ENCODE data around the gene DSN1.

DSN1 gene

DNA sequence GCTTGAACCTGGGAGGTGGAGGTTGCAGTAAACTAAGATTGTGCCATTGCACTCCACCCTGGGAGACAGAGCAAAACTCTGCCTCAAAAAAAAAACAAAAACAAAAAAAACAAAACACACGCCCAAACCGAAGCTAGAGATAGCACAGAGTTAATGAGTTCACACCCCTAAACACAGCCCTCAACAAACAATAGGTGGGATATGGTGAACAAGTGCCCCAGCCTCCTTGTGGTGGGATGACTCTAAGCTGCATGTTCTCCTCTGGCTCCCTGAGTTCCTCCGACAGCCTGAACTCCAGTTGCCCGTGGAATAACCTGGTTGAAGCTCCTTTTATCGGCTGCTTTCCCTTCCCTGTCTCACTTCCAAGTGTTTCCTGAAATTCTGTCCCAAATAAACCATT lies 22.1 kb upstream of the DSN1 start:
- DNase-seq (ENCODE audit: low read depth in 3 of 3): no peak

DNA sequence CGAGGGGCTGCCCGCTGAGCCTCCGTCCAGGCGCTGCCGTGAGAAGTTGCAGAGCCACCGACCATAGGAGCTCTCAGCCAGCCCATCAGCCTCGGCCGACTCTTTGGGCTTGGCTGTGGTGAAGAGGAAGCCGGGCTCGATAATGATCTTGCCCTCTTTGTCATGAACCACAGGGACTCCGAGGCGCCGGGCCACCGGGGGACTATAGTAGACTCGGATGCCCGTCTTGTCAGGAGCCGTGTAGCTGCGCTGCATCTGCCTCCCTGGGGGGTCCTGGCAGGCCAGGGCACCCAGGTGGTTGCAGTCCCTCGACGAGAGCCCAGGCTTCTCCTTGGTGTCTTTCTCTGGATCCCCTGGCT lies 20.5 kb upstream of the DSN1 start:
- no peak for DNase-seq (ENCODE audit: low read depth in 3 of 3)

DNA sequence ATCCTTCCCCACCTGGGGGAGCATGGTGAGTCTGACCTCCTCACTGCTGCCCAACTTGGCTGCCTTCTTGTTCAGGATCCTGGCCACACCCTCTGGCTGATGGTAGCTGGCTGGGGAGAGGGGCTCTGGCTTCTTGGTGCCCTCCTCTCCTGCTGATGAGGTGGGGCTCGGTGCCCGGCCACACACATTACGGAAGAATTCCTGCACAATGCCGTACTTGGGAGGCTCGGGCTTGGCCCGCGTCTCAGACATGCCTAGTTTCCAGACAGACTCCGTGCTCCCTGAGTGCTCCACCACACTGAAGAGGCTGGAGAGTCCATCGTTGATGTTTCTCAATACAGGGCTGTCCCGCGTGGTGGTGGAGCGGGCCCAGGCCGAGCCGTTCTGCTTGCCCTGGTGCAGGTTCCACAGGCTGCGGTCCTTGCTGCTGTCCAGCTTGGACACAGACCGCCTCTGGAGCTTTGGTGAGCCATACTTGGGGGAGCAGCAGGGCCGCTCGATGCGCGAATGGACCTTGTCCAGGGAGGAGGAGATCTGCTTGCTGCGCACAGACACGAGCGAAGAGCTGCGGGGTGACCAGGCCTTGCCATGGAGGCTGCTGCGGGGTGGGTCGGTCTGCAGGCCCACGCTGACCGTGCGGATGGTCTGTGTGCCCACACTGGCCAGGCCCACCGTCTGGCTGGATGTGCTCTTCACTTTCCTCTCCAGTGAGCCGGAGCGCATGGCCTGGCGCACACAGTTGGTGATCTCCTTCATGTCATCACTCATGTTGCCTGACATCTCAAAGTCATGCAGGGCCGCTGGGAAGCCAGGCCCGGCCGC lies 19.9 kb upstream of the DSN1 start:
- DNase-seq (ENCODE audit: low read depth in 3 of 3): no peak

DNA sequence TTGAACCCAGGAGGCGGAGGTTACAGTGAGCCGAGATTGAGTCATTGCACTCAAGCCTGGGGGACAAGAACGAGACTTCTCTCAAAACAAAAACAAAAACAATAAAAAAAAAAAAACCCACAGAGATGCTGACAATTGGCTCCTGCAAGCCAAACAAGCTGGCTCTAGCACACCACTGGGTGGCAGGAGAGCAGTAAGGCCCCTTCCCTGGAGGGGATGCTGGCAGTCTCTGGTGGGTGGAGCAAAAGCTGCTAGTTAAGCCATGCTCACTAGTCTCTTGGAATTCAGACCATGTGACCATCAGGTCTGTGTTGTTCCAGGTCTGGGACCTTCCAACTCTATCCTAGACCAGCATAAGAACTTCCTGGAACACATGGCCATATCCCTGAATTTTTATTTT lies 18.9 kb upstream of the DSN1 start:
- no peak for DNase-seq (ENCODE audit: low read depth in 3 of 3)

DNA sequence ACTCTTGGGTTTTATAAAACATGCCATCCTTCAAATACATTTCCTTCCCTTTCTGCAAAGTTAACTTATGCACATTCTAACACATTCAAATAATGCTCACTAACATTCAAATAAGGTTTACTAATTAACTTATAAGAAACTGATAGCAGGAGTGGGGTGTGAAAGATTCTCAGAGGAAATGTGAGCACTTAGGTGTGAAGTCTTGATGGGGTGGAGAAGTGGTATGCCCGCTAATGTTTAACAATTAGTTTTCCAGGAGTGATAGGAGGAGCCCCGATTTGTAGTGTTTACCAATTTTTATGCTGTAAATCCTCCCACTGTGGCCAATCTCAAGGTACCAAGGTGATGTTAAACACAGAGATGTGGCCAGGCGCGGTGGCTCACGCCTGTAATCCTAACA lies 18.3 kb upstream of the DSN1 start:
- no peak for DNase-seq (ENCODE audit: low read depth in 3 of 3)

DNA sequence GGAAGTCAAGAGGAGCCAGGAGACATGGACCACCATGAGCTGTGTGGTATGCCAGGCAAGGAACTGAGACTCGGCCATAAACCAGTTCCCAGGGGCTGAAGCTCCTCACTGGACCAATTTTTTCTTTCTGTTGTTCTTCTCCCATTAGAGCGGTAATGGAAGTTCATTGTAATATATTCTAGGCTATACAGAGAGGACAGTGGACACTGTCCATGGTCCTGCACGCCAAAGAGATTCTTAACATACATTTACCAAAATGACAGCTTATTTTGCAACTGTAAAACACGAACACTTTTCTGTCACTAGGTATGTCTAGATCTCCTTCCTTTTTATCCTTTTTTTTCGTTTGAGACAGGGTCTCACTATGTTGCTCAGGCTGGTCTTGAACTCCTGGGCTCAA lies 13.1 kb upstream of the DSN1 start:
- DNase-seq (ENCODE audit: low read depth in 3 of 3): no peak

DNA sequence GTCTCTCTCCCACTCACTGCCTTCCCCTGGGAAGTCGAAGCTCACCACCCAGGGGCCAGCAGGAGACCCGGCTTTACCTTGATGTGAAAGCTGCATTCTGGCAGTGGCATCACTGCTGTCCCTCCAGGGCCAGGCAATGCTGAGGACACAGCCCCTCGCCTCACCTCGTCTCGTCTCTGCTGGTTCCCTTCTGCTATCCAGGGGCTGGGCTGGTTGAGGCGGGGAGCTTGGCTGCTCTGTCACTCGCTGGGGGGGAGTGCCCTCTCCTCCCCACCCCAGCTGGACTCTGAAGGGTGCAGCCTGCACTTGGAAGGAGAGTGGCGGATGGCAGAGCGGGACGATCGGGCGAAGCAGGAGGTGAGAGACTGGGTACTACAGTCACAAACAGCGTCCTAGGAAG lies 12.7 kb upstream of the DSN1 start:
- no peak for DNase-seq (ENCODE audit: low read depth in 3 of 3)

DNA sequence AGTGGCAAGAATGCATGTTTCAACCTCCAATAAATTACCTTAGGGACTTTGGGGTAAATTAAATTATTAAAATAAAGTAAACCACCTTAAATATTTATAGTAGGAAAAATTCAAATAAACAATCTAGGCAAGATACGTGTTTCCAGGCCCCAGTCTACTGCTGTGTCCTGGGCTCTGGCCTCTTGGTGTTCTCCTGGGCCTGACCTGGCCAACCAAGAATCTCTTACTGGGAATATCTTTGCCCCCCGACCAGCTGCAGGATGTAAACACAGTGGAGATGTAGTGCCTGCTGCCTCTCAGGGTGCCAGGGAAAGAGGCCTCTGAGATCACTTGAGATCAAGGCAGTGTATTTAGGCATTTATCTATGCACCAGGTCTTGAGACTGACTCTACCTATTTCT lies 11.7 kb upstream of the DSN1 start:
- DNase-seq (ENCODE audit: low read depth in 3 of 3): no peak

DNA sequence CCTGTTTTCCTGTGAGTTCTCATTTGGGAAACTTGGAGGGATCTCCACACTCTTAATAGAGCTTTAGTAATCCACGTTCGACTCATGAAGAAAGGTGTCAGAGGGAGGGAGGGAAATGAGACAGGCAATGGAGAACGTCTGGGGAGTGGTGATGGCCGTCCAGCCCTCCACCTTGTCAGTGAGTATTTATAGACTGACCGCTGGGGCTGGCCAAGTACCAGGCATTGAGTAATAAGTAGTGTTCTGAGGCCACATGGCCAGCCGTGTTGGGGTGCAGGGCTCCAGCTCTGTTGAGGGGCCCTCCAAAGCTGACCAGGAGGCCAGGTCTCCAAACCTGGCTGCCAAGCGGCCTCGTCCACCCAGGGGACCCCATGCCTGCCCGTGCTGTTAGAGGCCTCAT lies 11.3 kb upstream of the DSN1 start:
- no peak for DNase-seq (ENCODE audit: low read depth in 3 of 3)

DNA sequence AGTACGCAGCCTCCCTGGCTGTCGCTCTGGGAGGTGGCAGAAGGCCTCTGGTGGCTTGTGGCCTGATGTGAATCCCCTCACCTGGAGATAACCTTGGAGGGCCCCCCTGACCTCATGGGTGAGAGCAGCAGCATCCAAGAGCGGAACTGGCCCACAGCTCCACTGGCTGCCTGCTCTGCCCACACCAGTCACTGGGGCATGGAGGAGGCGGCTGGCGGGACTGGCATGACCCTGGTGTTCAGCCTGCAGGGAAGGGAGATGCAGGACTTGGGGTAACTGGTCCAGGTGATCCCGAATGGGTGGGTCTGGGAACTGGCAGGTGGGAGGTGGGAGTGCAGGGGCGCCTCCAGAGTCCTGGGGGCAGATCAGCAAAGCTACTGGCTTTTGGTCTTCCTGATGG lies 10.6 kb upstream of the DSN1 start:
- DNase-seq (ENCODE audit: low read depth in 3 of 3): no peak

DNA sequence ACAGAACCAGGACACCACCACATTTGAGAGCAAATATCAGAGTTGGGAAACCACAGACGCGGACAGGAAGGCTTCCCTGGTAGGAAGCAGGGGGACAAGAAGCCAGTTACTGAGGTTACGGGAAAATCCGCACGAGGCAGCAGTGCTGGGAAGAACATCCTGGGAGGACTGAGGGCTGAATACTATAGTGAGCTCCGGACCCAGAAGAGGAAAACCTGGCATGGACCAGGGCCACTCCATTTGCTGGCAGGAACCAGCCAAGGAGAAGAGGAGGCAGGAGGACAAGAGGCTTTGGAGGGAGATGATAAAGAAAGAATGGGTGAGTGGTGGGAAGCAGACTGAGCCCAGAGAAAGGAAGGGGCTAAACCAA lies 6.1 kb upstream of the DSN1 start:
- DNase-seq (ENCODE audit: low read depth in 3 of 3): no peak

DNA sequence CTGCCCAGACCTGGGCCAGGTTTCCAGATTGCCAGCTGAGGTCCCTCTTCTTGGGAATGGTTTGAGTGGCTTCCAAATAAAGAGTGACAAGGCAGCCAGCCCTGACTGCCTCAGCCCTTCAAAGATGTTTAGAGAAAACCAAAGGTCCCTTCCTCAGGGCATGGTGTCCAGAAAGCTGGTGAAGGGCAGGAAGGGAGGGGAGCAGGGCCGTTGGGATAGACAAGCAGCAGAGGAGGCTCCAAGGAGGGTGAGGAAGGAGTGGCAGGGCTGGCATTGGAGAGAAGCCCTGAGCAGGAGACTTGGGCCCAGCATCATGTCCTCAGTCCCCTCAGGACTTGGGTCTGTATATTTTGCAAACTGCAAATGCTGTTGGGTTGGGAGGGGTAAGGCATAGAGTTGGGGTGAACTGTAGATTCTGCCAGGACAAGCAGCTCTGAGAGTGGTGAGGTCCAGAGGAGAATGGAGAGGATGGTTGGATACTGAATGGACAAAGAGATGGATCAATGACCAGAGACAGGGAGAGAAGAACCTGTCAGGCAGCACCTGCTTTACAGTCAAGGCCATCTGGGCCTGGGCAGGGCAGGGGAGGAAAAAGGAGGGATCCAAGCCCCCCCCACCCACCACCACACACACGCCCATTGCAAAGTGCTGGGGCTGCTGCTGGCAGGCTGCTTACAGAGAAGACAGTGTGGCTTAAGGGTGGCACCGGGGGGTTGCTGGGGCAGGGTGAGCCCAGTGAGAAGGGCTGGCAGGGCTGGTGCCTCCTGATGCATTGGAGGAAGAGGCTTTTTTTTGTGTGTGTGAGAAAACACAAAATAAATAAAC lies 5.5 kb upstream of the DSN1 start:
- no peak for DNase-seq (ENCODE audit: low read depth in 3 of 3)

DNA sequence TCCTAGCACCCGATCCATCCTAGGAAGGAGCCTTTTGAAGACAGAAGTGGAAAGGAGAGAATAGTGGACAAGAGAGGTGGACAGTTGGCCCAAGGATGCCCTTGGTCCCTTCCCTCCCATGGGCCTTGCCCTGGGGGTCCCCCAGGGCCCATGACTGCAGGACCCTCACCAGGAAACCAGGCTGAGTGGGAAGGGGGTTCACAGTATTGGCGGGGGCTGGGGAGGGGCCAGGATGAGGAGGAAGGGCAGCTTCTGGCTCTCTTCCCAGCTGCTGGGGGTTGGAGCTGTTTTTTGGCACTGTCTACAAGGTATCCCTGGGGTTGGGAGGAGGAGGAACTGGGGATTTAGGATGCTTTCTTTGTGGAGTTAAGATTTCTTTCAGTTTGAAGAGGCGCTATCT lies 4.0 kb upstream of the DSN1 start:
- no peak for DNase-seq (ENCODE audit: low read depth in 3 of 3)

DNA sequence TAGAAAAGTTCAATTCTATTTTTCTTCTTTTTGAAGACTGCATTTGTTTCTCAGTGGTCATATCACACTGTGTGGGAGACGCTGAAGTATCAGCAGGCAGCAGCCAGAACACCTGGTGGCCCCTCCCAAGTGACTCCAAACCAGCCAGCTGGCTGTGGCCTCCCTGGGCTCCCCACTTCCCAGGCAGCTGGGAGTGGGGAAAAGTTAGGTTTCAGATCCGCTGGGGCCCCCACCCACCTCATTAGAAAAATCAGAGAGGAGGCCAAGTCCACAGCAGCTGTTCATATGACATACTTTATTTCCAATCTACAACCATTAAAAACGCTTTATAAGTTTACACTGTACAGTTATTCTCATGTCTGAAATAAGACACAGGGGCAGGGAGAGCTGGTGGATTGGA lies 3.6 kb upstream of the DSN1 start:
- no peak for DNase-seq (ENCODE audit: low read depth in 3 of 3)

DNA sequence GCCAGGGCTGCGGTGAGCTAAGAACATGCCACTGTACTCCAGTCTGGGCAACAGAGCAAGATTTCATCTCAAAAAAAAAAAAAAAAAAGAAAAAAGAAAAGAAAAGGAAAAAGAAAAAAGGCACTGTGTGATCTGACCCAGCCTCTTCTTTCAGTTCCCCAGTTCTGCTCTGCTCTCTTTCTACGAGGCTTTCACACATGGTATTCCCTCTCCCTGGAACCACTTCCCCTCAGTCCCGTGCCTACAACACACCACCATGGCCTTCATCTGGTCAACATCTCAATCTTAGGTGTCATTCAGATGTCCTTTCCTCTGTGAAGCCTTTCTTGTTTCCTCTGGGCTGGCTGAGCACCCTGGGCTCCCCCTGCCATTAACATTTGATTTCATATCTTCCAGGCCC lies 2.3 kb upstream of the DSN1 start:
- DNase-seq (ENCODE audit: low read depth in 3 of 3): no peak

DNA sequence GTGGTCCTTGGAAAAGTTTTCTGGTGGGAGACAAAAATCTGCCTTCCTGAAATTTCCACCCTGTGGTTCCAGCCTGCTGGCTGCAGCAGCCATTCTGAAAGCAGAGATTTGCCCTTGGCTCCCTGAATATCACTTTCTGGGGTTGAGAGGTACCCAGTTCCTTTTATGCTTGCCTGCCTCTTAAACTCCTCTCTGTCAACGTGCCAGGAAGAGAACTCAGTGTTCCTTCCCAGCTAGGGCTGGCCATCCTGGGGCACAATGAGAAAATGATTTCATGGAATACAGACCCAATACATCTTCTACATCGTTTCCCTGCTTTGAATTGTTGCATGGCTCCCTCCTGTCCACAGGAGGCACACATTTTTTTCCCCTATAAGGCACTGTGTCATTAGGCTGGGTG lies 1.6 kb upstream of the DSN1 start:
- no peak for DNase-seq (ENCODE audit: low read depth in 3 of 3)

DNA sequence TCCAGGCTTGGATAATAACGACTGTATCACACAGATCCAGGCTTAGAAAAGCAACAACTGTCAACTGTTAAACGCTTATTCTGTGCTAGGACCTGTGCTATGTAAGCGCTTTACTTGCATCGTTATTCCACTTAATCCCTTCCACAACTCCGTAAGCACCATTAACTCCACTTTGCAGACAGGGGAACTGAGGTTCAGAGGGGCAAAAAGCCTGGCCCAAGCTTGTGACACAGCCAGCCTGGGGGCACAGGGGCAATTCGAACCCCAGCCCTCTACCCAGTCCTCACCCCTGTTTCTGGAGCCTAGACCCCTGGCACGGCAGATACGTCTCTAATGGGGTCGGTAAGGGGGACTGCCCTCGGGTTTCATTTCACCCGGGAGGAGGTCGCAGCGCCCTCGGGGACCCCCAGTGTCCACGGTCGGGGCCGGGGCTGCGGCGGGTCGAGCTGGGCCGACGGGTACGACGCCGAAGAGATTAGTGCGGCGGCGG lies 411 bp downstream of the DSN1 start:
- no peak for DNase-seq (ENCODE audit: low read depth in 3 of 3)

DNA sequence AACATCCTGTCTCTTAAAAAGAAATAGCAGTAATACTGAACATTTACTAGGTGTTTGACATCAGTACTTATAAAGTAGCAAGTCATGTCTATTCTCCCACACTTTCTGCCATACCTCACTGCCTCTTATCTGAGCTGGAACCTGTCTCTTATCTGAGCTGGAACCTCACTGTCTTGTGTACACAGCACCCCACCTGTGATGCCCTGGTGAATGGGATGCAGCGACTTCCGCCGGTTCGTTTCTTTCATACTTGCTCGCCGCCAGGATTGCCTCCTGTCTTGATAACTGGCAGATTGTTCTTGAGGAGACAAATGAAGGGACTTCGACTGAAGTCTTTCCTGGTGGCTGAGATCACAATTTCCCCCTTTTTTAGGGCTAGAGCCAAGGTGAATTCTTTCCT lies 2.9 kb downstream of the DSN1 start:
- DNase-seq (ENCODE audit: low read depth in 3 of 3): no peak

DNA sequence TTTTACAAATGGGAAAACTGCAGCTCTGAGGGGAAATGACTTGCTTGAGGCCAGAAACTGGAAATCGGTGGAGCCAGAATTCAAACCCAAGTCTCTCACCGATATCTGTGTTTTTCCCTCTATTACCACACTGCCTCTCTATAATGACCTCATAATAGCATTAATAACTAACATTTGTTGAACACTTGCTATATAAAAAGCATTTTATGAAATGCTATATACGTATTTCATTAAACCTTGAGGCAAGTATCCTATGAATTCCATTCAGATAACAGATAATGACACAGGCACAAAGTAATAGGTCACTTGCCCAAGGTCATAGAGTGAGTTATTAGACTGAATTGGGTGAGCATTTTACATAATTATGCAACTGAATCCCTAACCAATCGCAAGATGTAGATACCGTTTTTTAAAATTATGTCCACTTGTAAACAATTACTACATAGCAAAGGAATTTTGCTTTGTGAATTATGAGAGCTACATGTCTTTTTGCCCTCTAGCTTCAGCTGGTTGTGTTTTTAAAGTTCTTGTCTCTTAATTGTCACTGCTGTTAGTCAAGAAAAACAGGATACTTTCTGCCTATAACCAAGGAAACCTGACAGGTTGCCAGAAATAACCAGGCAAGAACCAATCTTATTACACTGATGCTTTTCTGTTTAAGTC lies 4.7 kb downstream of the DSN1 start:
- DNase-seq (ENCODE audit: low read depth in 3 of 3): no peak

DNA sequence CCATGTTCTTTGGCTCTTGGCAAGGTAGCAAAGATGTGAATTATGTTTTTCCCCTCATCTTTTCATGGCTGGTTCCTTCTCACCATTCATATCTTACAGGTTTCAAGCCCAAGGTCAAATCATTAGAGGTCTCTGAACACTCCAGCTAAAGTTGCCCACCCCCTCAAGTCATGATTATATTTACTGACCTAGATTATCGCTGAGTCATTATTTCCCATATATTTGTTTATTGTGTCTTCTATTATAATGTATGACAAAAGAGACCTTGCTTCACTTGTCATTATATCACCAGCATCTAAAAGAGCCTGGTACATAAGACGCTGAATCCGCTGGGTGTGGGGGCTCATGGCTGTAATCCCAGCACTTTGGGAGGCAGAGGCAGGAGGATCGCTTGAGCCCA lies 12.4 kb downstream of the DSN1 start:
- no peak for DNase-seq (ENCODE audit: low read depth in 3 of 3)

DNA sequence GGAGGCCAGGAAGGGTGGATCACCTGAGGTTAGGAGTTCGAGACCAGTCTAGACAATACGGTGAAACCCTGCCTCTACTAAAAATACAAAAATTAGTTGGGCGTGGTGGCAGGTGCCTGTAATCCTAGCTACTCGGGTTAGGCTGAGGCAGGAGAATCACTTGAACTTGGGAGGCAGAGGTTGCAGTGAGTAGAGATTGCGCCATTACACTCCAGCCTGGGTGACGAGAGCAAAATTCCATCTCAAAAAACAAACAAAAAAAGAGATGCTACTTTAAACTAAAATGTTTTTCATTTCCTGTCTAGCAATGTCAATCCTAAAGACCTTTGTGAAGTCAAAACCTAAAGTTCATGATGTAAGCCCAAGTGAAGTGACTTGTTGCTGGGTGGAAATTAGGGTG lies 12.9 kb downstream of the DSN1 start:
- DNase-seq (ENCODE audit: low read depth in 3 of 3): no peak

DNA sequence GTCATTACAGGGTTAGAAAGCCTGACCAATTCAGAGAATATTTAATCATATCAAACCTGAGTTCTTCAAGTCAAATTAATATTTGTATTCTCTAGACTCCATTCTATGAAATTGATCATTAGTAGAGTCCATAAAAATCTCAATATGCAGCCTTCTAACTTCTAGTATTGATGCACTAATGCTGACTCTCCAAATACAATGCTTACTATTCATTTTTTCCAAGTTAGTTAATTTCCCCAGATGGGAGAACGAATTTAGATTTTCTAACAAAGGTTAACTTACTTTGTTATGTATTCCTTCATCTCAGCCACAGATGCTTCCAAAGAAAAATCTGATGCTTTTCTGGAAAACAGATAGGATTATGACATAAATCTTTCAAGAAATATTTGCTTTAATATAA lies 15.3 kb downstream of the DSN1 start:
- DNase-seq (ENCODE audit: low read depth in 3 of 3): no peak

DNA sequence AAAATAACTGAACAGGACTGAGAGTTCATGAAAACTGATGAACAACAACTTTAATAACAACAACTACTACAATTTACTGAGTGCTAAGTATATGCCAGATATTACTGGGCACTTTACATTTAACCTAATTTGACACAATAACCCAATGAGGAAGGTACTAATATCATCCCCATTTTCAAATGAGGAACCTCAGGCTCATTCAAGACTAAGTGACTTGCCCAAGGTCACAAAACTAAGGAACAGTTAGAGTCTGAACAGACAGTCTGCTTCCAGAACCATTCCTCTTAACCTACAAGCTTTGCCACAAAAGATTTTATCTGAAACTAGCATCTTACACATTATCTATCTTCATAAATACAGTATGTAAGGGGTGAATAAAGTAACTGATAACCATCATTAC lies 17.1 kb downstream of the DSN1 start:
- no peak for DNase-seq (ENCODE audit: low read depth in 3 of 3)

Measured in stimulated activated CD4-positive, alpha-beta T cell treated with anti-CD3 and anti-CD28 coated beads, TNF-alpha, amount 100 ng/mL, for 24 hours (primary cell).